ENCODE results near the gene TNS2.

TNS2 gene

GRCh38 chr12:53005986-53006809 lies 43.7 kb upstream of the TNS2 start, which contains the start of gene EIF4B (continued):
- TF ChIP-seq ZNF169 (tag by site-specific recombination; IDR thresholded peaks at IDR 0.05) (0 out of 2 replicates have a peak, but pooled peaks have one; percentile 50), ZNF561 (tag by site-specific recombination; IDR thresholded peaks at IDR 0.05; ENCODE audit: borderline replicate concordance) (0 out of 2 replicates have a peak, but pooled peaks have one; percentile 8), ZNF335 (tag by site-specific recombination; conservative IDR thresholded peaks at IDR 0.05) (no peak), ZNF558 (tag by site-specific recombination; IDR thresholded peaks at IDR 0.05) (no peak; the same call in 1 of the 2 replicates), HOXD13 (CRISPR knock-in tag; IDR thresholded peaks at IDR 0.05; ENCODE audit: borderline replicate concordance) (no peak), ZNF76 (tag by site-specific recombination; IDR thresholded peaks at IDR 0.05; ENCODE audit: borderline replicate concordance, low read depth) (peak; percentile 53), SP2 (tag by site-specific recombination; IDR thresholded peaks at IDR 0.05) (peak; percentile 98), ZBTB17 (tag by site-specific recombination; IDR thresholded peaks at IDR 0.05) (peak; percentile 93), ZNF701 (tag by site-specific recombination; IDR thresholded peaks at IDR 0.05) (no peak), REST (tag by site-specific recombination; IDR thresholded peaks at IDR 0.05) (no peak; the same call in 1 of the 2 replicates), ZNF2 (tag by site-specific recombination; IDR thresholded peaks at IDR 0.05) (peak; percentile 97), SCRT2 (tag by site-specific recombination; IDR thresholded peaks at IDR 0.05) (no peak), ZNF426 (tag by site-specific recombination; IDR thresholded peaks at IDR 0.05) (no peak), CTCF (tag by site-specific recombination; IDR thresholded peaks at IDR 0.05) (no peak; the same call in 1 of the 2 replicates), ZNF610 (tag by site-specific recombination; IDR thresholded peaks at IDR 0.05; ENCODE audit: borderline replicate concordance) (peak; percentile 66; the same call in 1 of the 2 replicates), ZNF629 (tag by site-specific recombination; IDR thresholded peaks at IDR 0.05) (peak; percentile 93), ZNF174 (tag by site-specific recombination; IDR thresholded peaks at IDR 0.05) (no peak), ZNF580 (tag by site-specific recombination; IDR thresholded peaks at IDR 0.05) (no peak), ZNF398 (tag by site-specific recombination; IDR thresholded peaks at IDR 0.05) (no peak), ZNF280C (tag by site-specific recombination; IDR thresholded peaks at IDR 0.05) (no peak), PRDM6 (tag by site-specific recombination; IDR thresholded peaks at IDR 0.05) (no peak), ZSCAN23 (tag by site-specific recombination; IDR thresholded peaks at IDR 0.05) (peak; percentile 84), MEIS1 (CRISPR knock-in tag; IDR thresholded peaks at IDR 0.05; ENCODE audit: borderline replicate concordance) (no peak), ZNF423 (tag by site-specific recombination; IDR thresholded peaks at IDR 0.05) (no peak), PRDM4 (tag by site-specific recombination; IDR thresholded peaks at IDR 0.05) (peak; percentile 40; the same call in 1 of the 2 replicates)
